Measurements from ENCODE around the gene OR10H4. TPM values are rescaled to one million over a fixed set of nuclear protein-coding genes. Genes with fewer than 3 reads are reported as not detected.

Gene OR10H4
- polyA plus RNA-seq, 1 donor from 2014 or later = not detected

- no peak overlapping the region for H3K9ac ChIP-seq (ENCODE audit: low read length)
- no peak overlapping the region for H3K4me2 ChIP-seq (ENCODE audit: low read length)
- H3K9me3 ChIP-seq (ENCODE audit: low read length) = peaks cover 4% of the 10 kb centered on the region
- no peak overlapping the region for H3K4me3 ChIP-seq (ENCODE audit: low read length)
- no peak overlapping the region for H2AFZ ChIP-seq (ENCODE audit: low read depth, low read length)
- TF ChIP-seq POLR2AphosphoS5 (IDR thresholded peaks at IDR 0.05) (no peak), SMC3 (conservative IDR thresholded peaks at IDR 0.05; ENCODE audit: poor library complexity) (no peak), MXI1 (conservative IDR thresholded peaks at IDR 0.05; ENCODE audit: poor library complexity, severe bottlenecking) (no peak), EP300 (conservative IDR thresholded peaks at IDR 0.05; ENCODE audit: poor library complexity, severe bottlenecking) (no peak), RAD21 (conservative IDR thresholded peaks at IDR 0.05) (no peak), EZH2 (IDR thresholded peaks at IDR 0.05; ENCODE audit: borderline replicate concordance, insufficient read depth, low read length, poor library complexity, severe bottlenecking) (no peak), TAF1 (IDR thresholded peaks at IDR 0.05; ENCODE audit: low read depth) (no peak), CTCF (IDR thresholded peaks at IDR 0.05; ENCODE audit: poor library complexity, severe bottlenecking) (no peak)
- TF ChIP-seq, protein P1, sequence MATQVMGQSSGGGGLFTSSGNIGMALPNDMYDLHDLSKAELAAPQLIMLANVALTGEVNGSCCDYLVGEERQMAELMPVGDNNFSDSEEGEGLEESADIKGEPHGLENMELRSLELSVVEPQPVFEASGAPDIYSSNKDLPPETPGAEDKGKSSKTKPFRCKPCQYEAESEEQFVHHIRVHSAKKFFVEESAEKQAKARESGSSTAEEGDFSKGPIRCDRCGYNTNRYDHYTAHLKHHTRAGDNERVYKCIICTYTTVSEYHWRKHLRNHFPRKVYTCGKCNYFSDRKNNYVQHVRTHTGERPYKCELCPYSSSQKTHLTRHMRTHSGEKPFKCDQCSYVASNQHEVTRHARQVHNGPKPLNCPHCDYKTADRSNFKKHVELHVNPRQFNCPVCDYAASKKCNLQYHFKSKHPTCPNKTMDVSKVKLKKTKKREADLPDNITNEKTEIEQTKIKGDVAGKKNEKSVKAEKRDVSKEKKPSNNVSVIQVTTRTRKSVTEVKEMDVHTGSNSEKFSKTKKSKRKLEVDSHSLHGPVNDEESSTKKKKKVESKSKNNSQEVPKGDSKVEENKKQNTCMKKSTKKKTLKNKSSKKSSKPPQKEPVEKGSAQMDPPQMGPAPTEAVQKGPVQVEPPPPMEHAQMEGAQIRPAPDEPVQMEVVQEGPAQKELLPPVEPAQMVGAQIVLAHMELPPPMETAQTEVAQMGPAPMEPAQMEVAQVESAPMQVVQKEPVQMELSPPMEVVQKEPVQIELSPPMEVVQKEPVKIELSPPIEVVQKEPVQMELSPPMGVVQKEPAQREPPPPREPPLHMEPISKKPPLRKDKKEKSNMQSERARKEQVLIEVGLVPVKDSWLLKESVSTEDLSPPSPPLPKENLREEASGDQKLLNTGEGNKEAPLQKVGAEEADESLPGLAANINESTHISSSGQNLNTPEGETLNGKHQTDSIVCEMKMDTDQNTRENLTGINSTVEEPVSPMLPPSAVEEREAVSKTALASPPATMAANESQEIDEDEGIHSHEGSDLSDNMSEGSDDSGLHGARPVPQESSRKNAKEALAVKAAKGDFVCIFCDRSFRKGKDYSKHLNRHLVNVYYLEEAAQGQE (IDR thresholded peaks at IDR 0.05; ENCODE audit: borderline replicate concordance) = no peak
- H4K20me1 ChIP-seq (ENCODE audit: insufficient read depth) = no peaks in the 10 kb centered on the region
- no peaks in the 10 kb centered on the region for H3F3A ChIP-seq (ENCODE audit: insufficient read depth, low read length, poor library complexity, severe bottlenecking)
- no peak overlapping the region for H3K27ac ChIP-seq (ENCODE audit: low read length)
- no peaks in the 10 kb centered on the region for H3K9me2 ChIP-seq (ENCODE audit: insufficient read depth, low read length)
- H3K79me2 ChIP-seq (replicated peaks; ENCODE audit: insufficient read depth, low read length) = no peaks in the 10 kb centered on the region
- no peaks in the 10 kb centered on the region for H3K36me3 ChIP-seq (ENCODE audit: insufficient read depth, low read length)
- no peaks in the 10 kb centered on the region for H3K27me3 ChIP-seq (ENCODE audit: insufficient read depth, low read depth, low read length)
Measured at GRCh38 chr19:15976836-15977689, 28.3 kb downstream of the OR10H4 start.

DNA sequence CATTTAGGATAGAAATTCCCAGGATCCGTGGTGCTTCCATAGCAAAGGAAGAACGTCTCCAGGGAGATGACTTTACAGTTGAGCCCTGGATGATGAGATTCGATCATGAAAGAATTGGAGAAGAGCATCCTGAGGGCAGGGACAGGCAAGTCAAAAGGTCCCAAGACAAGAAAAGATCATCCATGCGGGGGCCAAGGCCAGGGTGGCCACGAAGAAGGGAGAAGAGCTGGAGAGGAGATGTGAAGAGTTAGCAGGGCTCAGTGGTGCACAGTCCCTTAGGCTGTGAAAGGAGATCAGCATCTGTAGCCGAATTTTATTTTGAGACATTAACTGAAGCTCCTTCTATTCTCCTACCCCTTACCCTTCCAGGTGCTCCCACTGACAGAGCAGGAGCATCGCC is 28.9 kb downstream of the OR10H4 start:
- Histone ChIP-seq H3F3A (ENCODE audit: insufficient read depth, low read length, poor library complexity, severe bottlenecking) (no peaks in the 10 kb centered on the region), H3K27me3 (ENCODE audit: insufficient read depth, low read depth, low read length) (no peaks in the 10 kb centered on the region), H3K9me3 (ENCODE audit: low read length) (peaks cover 4% of the 10 kb centered on the region), H3K4me3 (ENCODE audit: low read length) (no peak overlapping the region), H3K36me3 (ENCODE audit: insufficient read depth, low read length) (no peaks in the 10 kb centered on the region), H3K9me2 (ENCODE audit: insufficient read depth, low read length) (no peaks in the 10 kb centered on the region), H3K4me2 (ENCODE audit: low read length) (no peak overlapping the region), H4K20me1 (ENCODE audit: insufficient read depth) (no peaks in the 10 kb centered on the region), H2AFZ (ENCODE audit: low read depth, low read length) (no peak overlapping the region), H3K9ac (ENCODE audit: low read length) (no peak overlapping the region), H3K79me2 (replicated peaks; ENCODE audit: insufficient read depth, low read length) (no peaks in the 10 kb centered on the region), H3K27ac (ENCODE audit: low read length) (no peak overlapping the region)
- TF ChIP-seq MXI1 (conservative IDR thresholded peaks at IDR 0.05; ENCODE audit: poor library complexity, severe bottlenecking) = no peak
- TF ChIP-seq, protein P1 (IDR thresholded peaks at IDR 0.05; ENCODE audit: borderline replicate concordance) = no peak
- no peak for TF ChIP-seq POLR2AphosphoS5 (IDR thresholded peaks at IDR 0.05)
- no peak for TF ChIP-seq RAD21 (conservative IDR thresholded peaks at IDR 0.05)
- TF ChIP-seq SMC3 (conservative IDR thresholded peaks at IDR 0.05; ENCODE audit: poor library complexity) = no peak
- no peak for TF ChIP-seq EZH2 (IDR thresholded peaks at IDR 0.05; ENCODE audit: borderline replicate concordance, insufficient read depth, low read length, poor library complexity, severe bottlenecking)
- TF ChIP-seq EP300 (conservative IDR thresholded peaks at IDR 0.05; ENCODE audit: poor library complexity, severe bottlenecking) = no peak
- TF ChIP-seq CTCF (IDR thresholded peaks at IDR 0.05; ENCODE audit: poor library complexity, severe bottlenecking) = no peak
- TF ChIP-seq TAF1 (IDR thresholded peaks at IDR 0.05; ENCODE audit: low read depth) = no peak
